Urinary bladder (tissue), 4 donors: ENCODE data around the gene CCHCR1. TPM values are rescaled to one million over a fixed set of nuclear protein-coding genes. Genes with fewer than 3 reads are reported as not detected.
"Not testable (repeated sequence)": the region's sequence is repeated elsewhere in the genome, so short reads cannot be mapped to it uniquely, and the experiment has no call there.

Experiments used
- DNase-seq: peaks from one replicate; pipeline ENCODE4 v3.0.0-alpha.2; 2015; ENCODE audit errors: extremely low spot score
- H3K27ac ChIP-seq: one replicate; pipeline ENCODE4 v1.5.1; 2013; ENCODE audit warnings: low read depth, mild to moderate bottlenecking, moderate library complexity
- H3K36me3 ChIP-seq: one replicate; pipeline ENCODE4 v1.6.1; 2013; ENCODE audit warnings: mild to moderate bottlenecking, moderate library complexity; ENCODE audit not compliant: insufficient read depth
- H3K4me1 ChIP-seq: one replicate; pipeline ENCODE4 v1.6.1; 2013; ENCODE audit warnings: mild to moderate bottlenecking, moderate library complexity; ENCODE audit not compliant: insufficient read depth
- H3K4me3 ChIP-seq: one replicate; pipeline ENCODE4 v1.5.1; 2013; ENCODE audit warnings: low read depth, low read length
- WGBS: extraction: QIAGEN DNeasy Blood & Tissue Kit; methylation state at CpG from one replicate; pipeline ENCODE4 v1.1.7; 2013; 5-methylcytosine and 5-hydroxymethylcytosine counted together
- polyA plus RNA-seq: library from polyadenylated mRNA; stranded (reverse); fragments of 200-250 nt; gene quantifications from one replicate; pipeline ENCODE4 v1.2.3, GENCODE V29; 2013
- total RNA-seq: library from RNA; depleted of rRNA; stranded (reverse); fragments of >200 nt; gene quantifications from one replicate; pipeline ENCODE4 v1.2.3, GENCODE V29; 2014
- donor health status: healthy with polysubstance abuse.
- donor health status: healthy.

CCHCR1 gene
- total and polyA plus RNA-seq, 2 donors = 16.0 to 18.2 TPM

- H3K4me1 ChIP-seq, H3K36me3 ChIP-seq, DNase-seq, H3K4me3 ChIP-seq, H3K27ac ChIP-seq: not testable (repeated sequence)
- 58% methylated on average over 10 of the region's 10 CpGs for WGBS
Measured at GRCh38 chr6:31192431-31193105, 35.0 kb upstream of the CCHCR1 start.

- Histone ChIP-seq H3K4me3 (no peak overlapping the region), H3K27ac (no peak overlapping the region), H3K36me3 (no peaks in the 10 kb centered on the region), H3K4me1 (no peaks in the 10 kb centered on the region)
- 84% methylated on average over 4 of the region's 4 CpGs for WGBS
- no peak for DNase-seq
Measured at GRCh38 chr6:31190488-31190887, 32.9 kb upstream of the CCHCR1 start.

- not testable (repeated sequence) for H3K36me3 ChIP-seq, H3K4me3 ChIP-seq, H3K4me1 ChIP-seq, DNase-seq, H3K27ac ChIP-seq
- 85% methylated on average over 3 of the region's 3 CpGs for WGBS
Measured at GRCh38 chr6:31189223-31189622, 31.6 kb upstream of the CCHCR1 start.

- Histone ChIP-seq H3K36me3 (no peaks in the 10 kb centered on the region), H3K27ac (no peak overlapping the region), H3K4me3 (no peak overlapping the region), H3K4me1 (no peaks in the 10 kb centered on the region)
- WGBS = 51% methylated on average over 5 of the region's 5 CpGs
- no peak for DNase-seq
Measured at GRCh38 chr6:31187780-31188194, 30.2 kb upstream of the CCHCR1 start.

GRCh38 chr6:31186052-31186734 is 28.6 kb upstream of the CCHCR1 start:
- Histone ChIP-seq H3K4me3 (no peak overlapping the region), H3K27ac (peak overlapping the region; percentile 31), H3K36me3 (no peaks in the 10 kb centered on the region), H3K4me1 (no peaks in the 10 kb centered on the region)
- WGBS = 60% methylated on average over 24 of the region's 24 CpGs
- DNase-seq = no peak

GRCh38 chr6:31185695-31186051 is 28.1 kb upstream of the CCHCR1 start:
- Histone ChIP-seq H3K27ac (peak overlapping the region; percentile 31), H3K4me3 (peak overlapping the region; percentile 19)
- WGBS = 75% methylated on average over 4 of the region's 4 CpGs
- not testable (repeated sequence) for DNase-seq, H3K36me3 ChIP-seq, H3K4me1 ChIP-seq

- H3K27ac ChIP-seq, H3K36me3 ChIP-seq, H3K4me3 ChIP-seq, DNase-seq, H3K4me1 ChIP-seq: not testable (repeated sequence)
- WGBS = 66% methylated on average over 6 of the region's 6 CpGs
Measured at GRCh38 chr6:31183859-31184258, 26.3 kb upstream of the CCHCR1 start.

GRCh38 chr6:31183287-31183686 is 25.7 kb upstream of the CCHCR1 start:
- DNase-seq, H3K4me3 ChIP-seq: not testable (repeated sequence)
- 80% methylated on average over 2 of the region's 2 CpGs for WGBS

GRCh38 chr6:31180500-31180899 is 22.9 kb upstream of the CCHCR1 start:
- DNase-seq = no peak
- Histone ChIP-seq H3K27ac (no peak overlapping the region), H3K36me3 (no peaks in the 10 kb centered on the region), H3K4me1 (peaks cover 2% of the 10 kb centered on the region), H3K4me3 (peak overlapping the region; percentile 27)
- 68% methylated on average over 26 of the region's 26 CpGs for WGBS

More at GRCh38 chr6:31183287-31183686, 25.7 kb upstream of the CCHCR1 start:
- H3K27ac ChIP-seq, H3K36me3 ChIP-seq, H3K4me1 ChIP-seq: not testable (repeated sequence)

- 98% methylated on average over 8 of the region's 8 CpGs for WGBS
- Histone ChIP-seq H3K4me3 (peak overlapping the region; percentile 27), H3K4me1 (peaks cover 2% of the 10 kb centered on the region), H3K27ac (no peak overlapping the region), H3K36me3 (no peaks in the 10 kb centered on the region)
- DNase-seq = no peak
Measured at GRCh38 chr6:31179896-31180295, 22.3 kb upstream of the CCHCR1 start.

- no peak for DNase-seq
- WGBS = 51% methylated on average over 4 of the region's 4 CpGs
- Histone ChIP-seq H3K4me3 (no peak overlapping the region), H3K36me3 (no peaks in the 10 kb centered on the region), H3K4me1 (peaks cover 2% of the 10 kb centered on the region), H3K27ac (no peak overlapping the region)
Measured at GRCh38 chr6:31179042-31179386, 21.4 kb upstream of the CCHCR1 start.

GRCh38 chr6:31178143-31179041 is 20.8 kb upstream of the CCHCR1 start:
- Histone ChIP-seq H3K36me3 (no peaks in the 10 kb centered on the region), H3K27ac (no peak overlapping the region), H3K4me3 (no peak overlapping the region), H3K4me1 (peaks cover 2% of the 10 kb centered on the region)
- WGBS = 48% methylated on average over 8 of the region's 8 CpGs
- DNase-seq = no peak

- Histone ChIP-seq H3K27ac (no peak overlapping the region), H3K4me3 (no peak overlapping the region), H3K36me3 (no peaks in the 10 kb centered on the region), H3K4me1 (peaks cover 2% of the 10 kb centered on the region)
- 61% methylated on average over 3 of the region's 3 CpGs for WGBS
- no peak for DNase-seq
Measured at GRCh38 chr6:31175971-31176370, 18.4 kb upstream of the CCHCR1 start.

GRCh38 chr6:31174378-31174777 is 16.8 kb upstream of the CCHCR1 start:
- H3K4me1 ChIP-seq = peaks cover 2% of the 10 kb centered on the region
- H3K36me3 ChIP-seq = no peaks in the 10 kb centered on the region
- H3K27ac ChIP-seq = no peak overlapping the region
- no peak for DNase-seq
- 91% methylated on average over 5 of the region's 5 CpGs for WGBS
- no peak overlapping the region for H3K4me3 ChIP-seq
